GM19455 (cell line): ENCODE data around the gene SMR3B.

ENCODE experiments used
- ATAC-seq: cut with Tn5 transposase; IDR thresholded peaks from one replicate; pipeline ENCODE4 v1.9.1; 2021; ENCODE audit not compliant: unreplicated experiment

The SMR3B gene

GRCh38 chr4:70382691-70383181 is at the start of gene SMR3B:
Gene SMR3B (plus strand): TSS chr4:70383131. CDS start chr4:70384511, 1,380 bp downstream.
- ATAC-seq, result no peak

GRCh38 chr4:70334681-70335080 is 48.2 kb upstream of the SMR3B start, which contains the start of gene CABS1:
Gene CABS1 (plus strand): TSS chr4:70334981. CDS start chr4:70335040, 59 bp downstream.
- ATAC-seq, result no peak

- no peak for ATAC-seq
Measured at GRCh38 chr4:70336043-70336442, 46.9 kb upstream of the SMR3B start.

GRCh38 chr4:70337886-70338420 is 45.0 kb upstream of the SMR3B start:
- ATAC-seq, result no peak

GRCh38 chr4:70356185-70356584 is 26.7 kb upstream of the SMR3B start:
- ATAC-seq, result no peak

- no peak for ATAC-seq
Measured at GRCh38 chr4:70359115-70359661, 23.7 kb upstream of the SMR3B start.

GRCh38 chr4:70360460-70360859 is 22.5 kb upstream of the SMR3B start, which contains the start of gene SMR3A:
Gene SMR3A (plus strand): TSS chr4:70360760. CDS start chr4:70362116, 1,356 bp downstream.
- ATAC-seq, result no peak

GRCh38 chr4:70364002-70364401 is 18.9 kb upstream of the SMR3B start:
- no peak for ATAC-seq

- ATAC-seq, result no peak
Measured at GRCh38 chr4:70365479-70365878, 17.5 kb upstream of the SMR3B start.

GRCh38 chr4:70367813-70368212 is 15.1 kb upstream of the SMR3B start:
- no peak for ATAC-seq

- ATAC-seq, result no peak
Measured at GRCh38 chr4:70371987-70372386, 10.9 kb upstream of the SMR3B start.

- ATAC-seq, result no peak
Measured at GRCh38 chr4:70372760-70373159, 10.2 kb upstream of the SMR3B start.

GRCh38 chr4:70380578-70380977 is 2.4 kb upstream of the SMR3B start:
- ATAC-seq, result no peak

- ATAC-seq, result peak; percentile 70
Measured at GRCh38 chr4:70392057-70392776, 9.3 kb downstream of the SMR3B start.

- no peak for ATAC-seq
Measured at GRCh38 chr4:70397580-70397979, 14.6 kb downstream of the SMR3B start, which contains the start of gene OPRPN. Gene OPRPN (plus strand): TSS chr4:70397940. CDS start chr4:70399286, 1,346 bp downstream.

- ATAC-seq, result no peak
Measured at GRCh38 chr4:70399319-70399718, 16.4 kb downstream of the SMR3B start.

GRCh38 chr4:70402762-70403161 is 19.8 kb downstream of the SMR3B start:
- ATAC-seq, result no peak

- ATAC-seq, result no peak
Measured at GRCh38 chr4:70405765-70406164, 22.8 kb downstream of the SMR3B start.

- ATAC-seq, result no peak
Measured at GRCh38 chr4:70425306-70425705, 42.4 kb downstream of the SMR3B start.

- no peak for ATAC-seq
Measured at GRCh38 chr4:70426789-70427188, 43.9 kb downstream of the SMR3B start.

- no peak for ATAC-seq
Measured at GRCh38 chr4:70437197-70437596, 54.3 kb downstream of the SMR3B start.
